22Rv1 (cell line): Measurements from ENCODE around the gene KCNIP3.

Experiments
- ZFX ChIP-seq: fragments of 450-650 bp; IDR thresholded peaks from 2 replicates; pipeline ENCODE4 v1.6.1; 2017; ENCODE audit warnings: antibody characterized with exemption, borderline replicate concordance
- TF ChIP-seq, protein P1 (sequence below): fragments of 450-650 bp; IDR thresholded peaks from 2 replicates; pipeline ENCODE4 v1.5.1; 2017; ENCODE audit warnings: mild to moderate bottlenecking

DNA sequence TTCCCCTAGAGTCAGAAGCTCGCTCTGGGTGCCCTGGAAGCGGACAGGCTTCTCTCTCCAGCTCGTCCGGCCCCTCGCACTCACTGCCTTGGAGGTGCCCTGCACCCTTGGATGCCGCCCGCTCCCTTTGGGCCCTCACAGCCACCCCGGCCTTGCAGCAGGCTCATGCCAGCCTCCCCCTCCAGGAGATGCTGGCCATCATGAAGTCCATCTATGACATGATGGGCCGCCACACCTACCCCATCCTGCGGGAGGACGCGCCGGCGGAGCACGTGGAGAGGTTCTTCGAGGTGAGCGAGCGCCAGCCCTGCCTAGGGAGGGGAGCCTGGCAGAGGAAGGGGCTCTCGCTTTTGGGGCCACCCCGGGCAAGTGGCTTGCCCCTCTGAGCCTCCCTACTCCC, 85.0 kb downstream of the KCNIP3 start:
- TF ChIP-seq, protein P1, sequence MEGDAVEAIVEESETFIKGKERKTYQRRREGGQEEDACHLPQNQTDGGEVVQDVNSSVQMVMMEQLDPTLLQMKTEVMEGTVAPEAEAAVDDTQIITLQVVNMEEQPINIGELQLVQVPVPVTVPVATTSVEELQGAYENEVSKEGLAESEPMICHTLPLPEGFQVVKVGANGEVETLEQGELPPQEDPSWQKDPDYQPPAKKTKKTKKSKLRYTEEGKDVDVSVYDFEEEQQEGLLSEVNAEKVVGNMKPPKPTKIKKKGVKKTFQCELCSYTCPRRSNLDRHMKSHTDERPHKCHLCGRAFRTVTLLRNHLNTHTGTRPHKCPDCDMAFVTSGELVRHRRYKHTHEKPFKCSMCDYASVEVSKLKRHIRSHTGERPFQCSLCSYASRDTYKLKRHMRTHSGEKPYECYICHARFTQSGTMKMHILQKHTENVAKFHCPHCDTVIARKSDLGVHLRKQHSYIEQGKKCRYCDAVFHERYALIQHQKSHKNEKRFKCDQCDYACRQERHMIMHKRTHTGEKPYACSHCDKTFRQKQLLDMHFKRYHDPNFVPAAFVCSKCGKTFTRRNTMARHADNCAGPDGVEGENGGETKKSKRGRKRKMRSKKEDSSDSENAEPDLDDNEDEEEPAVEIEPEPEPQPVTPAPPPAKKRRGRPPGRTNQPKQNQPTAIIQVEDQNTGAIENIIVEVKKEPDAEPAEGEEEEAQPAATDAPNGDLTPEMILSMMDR: no peak
- no peak for TF ChIP-seq ZFX
